Ectodermal cell (in vitro differentiated cells): Measurements from ENCODE around the gene OXSR1.

ENCODE experiments used
- H3K27ac ChIP-seq: 2 replicates; pipeline ENCODE4 v1.7.0; 2013; ENCODE audit warnings: mild to moderate bottlenecking, low read depth, low read length; ENCODE audit not compliant: insufficient read depth, poor library complexity, severe bottlenecking
- H3K27me3 ChIP-seq: 2 replicates; pipeline ENCODE4 v1.7.0; 2013; ENCODE audit warnings: mild to moderate bottlenecking, low read length; ENCODE audit not compliant: insufficient read depth, control insufficient read depth, poor library complexity, severe bottlenecking
- H3K36me3 ChIP-seq: one replicate; pipeline ENCODE4 v1.7.0; 2013; ENCODE audit warnings: low read length; ENCODE audit not compliant: control insufficient read depth, insufficient read depth
- H3K4me1 ChIP-seq: one replicate; pipeline ENCODE4 v1.7.0; 2013; ENCODE audit warnings: low read length; ENCODE audit not compliant: control insufficient read depth, insufficient read depth
- H3K4me3 ChIP-seq: 2 replicates; pipeline ENCODE4 v1.7.0; 2013; ENCODE audit warnings: low read depth, low read length, control low read depth; ENCODE audit not compliant: insufficient read depth
- H3K9me3 ChIP-seq: 2 replicates; pipeline ENCODE4 v1.7.0; 2013; ENCODE audit warnings: mild to moderate bottlenecking, low read length, moderate library complexity; ENCODE audit not compliant: control insufficient read depth
- WGBS, 2 experiments: methylation state at CpG; one replicate each; pipeline ENCODE4 v1.1.7; 2013; ENCODE audit warnings: missing lambda C conversion rate in 2 of 2; 5-methylcytosine and 5-hydroxymethylcytosine counted together

OXSR1 gene

GRCh38 chr3:38146504-38146903 is 18.8 kb upstream of the OXSR1 start:
- H3K4me1 ChIP-seq: no peaks in the 10 kb centered on the region
- H3K36me3 ChIP-seq: no peaks in the 10 kb centered on the region
- H3K4me3 ChIP-seq: no peak overlapping the region
- H3K9me3 ChIP-seq: no peaks in the 10 kb centered on the region
- no peak overlapping the region for H3K27ac ChIP-seq
- no peaks in the 10 kb centered on the region for H3K27me3 ChIP-seq
- WGBS, 2 experiments: 92 to 100% methylated on average over 1 to 2 of the region's 2 CpGs

GRCh38 chr3:38147421-38147820 is 17.9 kb upstream of the OXSR1 start:
- H3K4me3 ChIP-seq: no peak overlapping the region
- WGBS, 2 experiments: 95 to 97% methylated on average over 3 of the region's 3 CpGs
- H3K27ac ChIP-seq: no peak overlapping the region
- no peaks in the 10 kb centered on the region for H3K4me1 ChIP-seq
- no peaks in the 10 kb centered on the region for H3K27me3 ChIP-seq
- H3K36me3 ChIP-seq: no peaks in the 10 kb centered on the region
- no peaks in the 10 kb centered on the region for H3K9me3 ChIP-seq

GRCh38 chr3:38148311-38148882 is 16.9 kb upstream of the OXSR1 start:
- WGBS, 2 experiments: 94 to 96% methylated on average over 5 of the region's 5 CpGs
- no peaks in the 10 kb centered on the region for H3K9me3 ChIP-seq
- no peak overlapping the region for H3K27ac ChIP-seq
- H3K4me1 ChIP-seq: no peaks in the 10 kb centered on the region
- no peaks in the 10 kb centered on the region for H3K27me3 ChIP-seq
- H3K4me3 ChIP-seq: no peak overlapping the region
- no peaks in the 10 kb centered on the region for H3K36me3 ChIP-seq

GRCh38 chr3:38149708-38150107 is 15.6 kb upstream of the OXSR1 start:
- WGBS, 2 experiments: 90 to 96% methylated on average over 3 of the region's 3 CpGs
- Histone ChIP-seq H3K4me3 (no peak overlapping the region), H3K4me1 (no peaks in the 10 kb centered on the region), H3K36me3 (no peaks in the 10 kb centered on the region), H3K27me3 (no peaks in the 10 kb centered on the region), H3K27ac (no peak overlapping the region), H3K9me3 (no peaks in the 10 kb centered on the region)

GRCh38 chr3:38150780-38151528 is 14.4 kb upstream of the OXSR1 start:
- no peak overlapping the region for H3K4me3 ChIP-seq
- H3K9me3 ChIP-seq: no peaks in the 10 kb centered on the region
- no peaks in the 10 kb centered on the region for H3K27me3 ChIP-seq
- no peak overlapping the region for H3K27ac ChIP-seq
- H3K4me1 ChIP-seq: no peaks in the 10 kb centered on the region
- 85 to 89% methylated on average over 3 of the region's 3 CpGs for WGBS, 2 experiments
- H3K36me3 ChIP-seq: no peaks in the 10 kb centered on the region

GRCh38 chr3:38151667-38152265 is 13.6 kb upstream of the OXSR1 start:
- Histone ChIP-seq H3K4me3 (no peak overlapping the region), H3K27me3 (no peaks in the 10 kb centered on the region), H3K27ac (no peak overlapping the region), H3K36me3 (no peaks in the 10 kb centered on the region), H3K4me1 (no peaks in the 10 kb centered on the region), H3K9me3 (no peaks in the 10 kb centered on the region)
- WGBS, 2 experiments: 95 to 96% methylated on average over 3 of the region's 3 CpGs

GRCh38 chr3:38152609-38153008 is 12.7 kb upstream of the OXSR1 start:
- no peaks in the 10 kb centered on the region for H3K9me3 ChIP-seq
- WGBS, 2 experiments: 92 to 94% methylated on average over 2 of the region's 2 CpGs

GRCh38 chr3:38153221-38153620 is 12.1 kb upstream of the OXSR1 start:
- 85 to 92% methylated on average over 2 of the region's 2 CpGs for WGBS, 2 experiments
- Histone ChIP-seq H3K9me3 (no peaks in the 10 kb centered on the region), H3K4me1 (no peaks in the 10 kb centered on the region), H3K4me3 (no peak overlapping the region), H3K27ac (no peak overlapping the region), H3K27me3 (no peaks in the 10 kb centered on the region), H3K36me3 (no peaks in the 10 kb centered on the region)

More at GRCh38 chr3:38152609-38153008, 12.7 kb upstream of the OXSR1 start:
- Histone ChIP-seq H3K4me3 (no peak overlapping the region), H3K27me3 (no peaks in the 10 kb centered on the region), H3K36me3 (no peaks in the 10 kb centered on the region), H3K4me1 (no peaks in the 10 kb centered on the region), H3K27ac (no peak overlapping the region)

GRCh38 chr3:38154033-38154494 is 11.3 kb upstream of the OXSR1 start:
- Histone ChIP-seq H3K4me3 (no peak overlapping the region), H3K27me3 (no peaks in the 10 kb centered on the region), H3K4me1 (no peaks in the 10 kb centered on the region), H3K27ac (no peak overlapping the region), H3K36me3 (no peaks in the 10 kb centered on the region), H3K9me3 (no peaks in the 10 kb centered on the region)
- WGBS, 2 experiments: 89% methylated on average over 2 of the region's 2 CpGs

- Histone ChIP-seq H3K36me3 (no peaks in the 10 kb centered on the region), H3K9me3 (no peaks in the 10 kb centered on the region), H3K27me3 (no peaks in the 10 kb centered on the region), H3K4me3 (no peak overlapping the region), H3K4me1 (no peaks in the 10 kb centered on the region), H3K27ac (no peak overlapping the region)
- 78% methylated on average over 2 of the region's 2 CpGs for WGBS, 2 experiments
Observed at GRCh38 chr3:38154625-38155255, 10.6 kb upstream of the OXSR1 start.
